DMS 273 (cell line): Measurements from ENCODE around the gene TBC1D1.
"Not testable (repeated sequence)": the region's sequence is repeated elsewhere in the genome, so short reads cannot be mapped to it uniquely, and the experiment has no call there.

Experiments used
- DNase-seq: peaks from one replicate; lab custom pipeline; 2025; ENCODE audit not compliant: unreplicated experiment; lab: John Stamatoyannopoulos, UW

TBC1D1 gene

GRCh38 chr4:37923089-37923488 lies 32.2 kb downstream of the TBC1D1 start:
- DNase-seq, result not testable (repeated sequence)

- DNase-seq, result no peak
Observed at GRCh38 chr4:37924946-37925345, 34.1 kb downstream of the TBC1D1 start.

GRCh38 chr4:37927434-37927833 lies 36.5 kb downstream of the TBC1D1 start:
- DNase-seq, result no peak

GRCh38 chr4:37928426-37929416 lies 37.8 kb downstream of the TBC1D1 start:
- DNase-seq, result no peak

- DNase-seq, result no peak
Observed at GRCh38 chr4:37934096-37934495, 43.2 kb downstream of the TBC1D1 start.

GRCh38 chr4:37934609-37935008 lies 43.7 kb downstream of the TBC1D1 start:
- no peak for DNase-seq

GRCh38 chr4:37935026-37935425 lies 44.1 kb downstream of the TBC1D1 start:
- no peak for DNase-seq

- DNase-seq, result no peak
Observed at GRCh38 chr4:37936889-37937498, 46.1 kb downstream of the TBC1D1 start.

GRCh38 chr4:37938208-37938607 lies 47.3 kb downstream of the TBC1D1 start:
- DNase-seq, result no peak

GRCh38 chr4:37946503-37947179 lies 55.8 kb downstream of the TBC1D1 start:
- DNase-seq, result no peak

- DNase-seq, result no peak
Observed at GRCh38 chr4:37948542-37948941, 57.7 kb downstream of the TBC1D1 start.

GRCh38 chr4:37949636-37950426 lies 58.9 kb downstream of the TBC1D1 start:
- no peak for DNase-seq

GRCh38 chr4:37951461-37952352 lies 60.8 kb downstream of the TBC1D1 start:
- no peak for DNase-seq

- DNase-seq, result no peak
Observed at GRCh38 chr4:37953156-37953555, 62.3 kb downstream of the TBC1D1 start.

- no peak for DNase-seq
Observed at GRCh38 chr4:37953620-37954293, 62.9 kb downstream of the TBC1D1 start.

GRCh38 chr4:37956941-37957340 lies 66.1 kb downstream of the TBC1D1 start:
- no peak for DNase-seq

GRCh38 chr4:37958932-37959331 lies 68.0 kb downstream of the TBC1D1 start:
- no peak for DNase-seq

GRCh38 chr4:37960098-37960497 lies 69.2 kb downstream of the TBC1D1 start, which contains the start of gene PTTG2:
TSS of gene PTTG2 (plus strand) at chr4:37960398. CDS start at chr4:37960435, 37 bp downstream.
- no peak for DNase-seq
